HG02571 (cell line): Measurements from ENCODE around the gene FBXO24.

Experiments
- ATAC-seq: cut with Tn5 transposase; IDR thresholded peaks from one replicate; pipeline ENCODE4 v1.9.1; 2021; ENCODE audit warnings: mild to moderate bottlenecking, moderate library complexity; ENCODE audit not compliant: unreplicated experiment

FBXO24 gene

DNA sequence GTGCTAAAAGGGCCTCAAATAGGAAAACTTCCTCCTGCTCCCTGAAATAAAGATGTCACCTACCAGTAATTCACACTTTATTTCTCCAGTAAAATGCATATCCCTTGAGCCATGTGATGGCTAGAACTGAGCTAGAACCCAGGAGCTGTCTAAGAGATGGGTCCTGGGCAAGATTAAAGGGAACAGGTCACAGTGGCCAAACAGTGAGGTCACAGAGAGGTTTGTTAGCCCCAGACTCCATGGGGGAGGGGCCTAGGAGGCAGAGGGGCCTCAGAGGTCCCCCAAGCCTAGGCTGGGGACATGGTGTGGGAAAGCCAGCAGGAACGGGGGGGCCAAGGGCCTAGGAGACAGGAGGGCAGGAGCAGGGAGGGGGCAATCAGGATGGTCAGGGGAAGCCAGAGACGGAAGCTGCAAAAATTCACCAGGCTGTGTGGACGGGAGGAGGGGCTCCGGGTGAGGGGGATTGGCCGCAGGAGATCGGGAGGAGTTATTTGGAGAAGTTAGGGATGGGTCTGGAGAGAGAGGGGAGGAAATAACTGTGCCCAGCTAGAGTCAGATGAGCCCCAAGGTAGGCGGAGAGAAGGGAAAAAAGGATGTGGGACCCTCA lies 3.3 kb downstream of the FBXO24 start:
- no peak for ATAC-seq

DNA sequence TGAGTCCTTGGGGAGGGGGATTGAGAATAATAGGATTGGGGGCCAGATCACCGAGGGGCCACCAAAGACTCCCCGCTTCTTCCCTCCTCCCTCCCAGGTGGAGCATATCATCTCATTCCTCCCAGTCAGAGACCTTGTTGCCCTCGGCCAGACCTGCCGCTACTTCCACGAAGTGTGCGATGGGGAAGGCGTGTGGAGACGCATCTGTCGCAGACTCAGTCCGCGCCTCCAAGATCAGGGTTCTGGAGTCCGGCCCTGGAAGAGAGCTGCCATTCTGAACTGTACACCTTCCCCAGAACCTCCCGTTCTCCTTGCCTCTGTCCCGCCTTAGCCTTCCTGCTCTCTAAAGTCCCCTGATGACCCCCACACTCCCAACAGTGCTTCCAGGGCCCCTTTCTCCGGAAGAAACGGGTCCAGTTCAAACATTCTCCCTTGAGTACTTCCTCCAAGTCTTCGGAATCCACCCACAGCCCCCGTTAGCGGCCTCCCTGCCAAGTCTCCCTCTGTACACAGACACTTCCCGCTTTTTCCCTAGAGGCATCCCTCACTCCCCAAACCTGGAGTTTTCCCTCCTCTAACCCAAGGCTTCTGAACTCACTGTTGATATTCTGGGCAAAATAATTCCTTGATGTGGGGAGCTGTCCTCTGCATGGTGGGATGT lies 4.1 kb downstream of the FBXO24 start:
- no peak for ATAC-seq

DNA sequence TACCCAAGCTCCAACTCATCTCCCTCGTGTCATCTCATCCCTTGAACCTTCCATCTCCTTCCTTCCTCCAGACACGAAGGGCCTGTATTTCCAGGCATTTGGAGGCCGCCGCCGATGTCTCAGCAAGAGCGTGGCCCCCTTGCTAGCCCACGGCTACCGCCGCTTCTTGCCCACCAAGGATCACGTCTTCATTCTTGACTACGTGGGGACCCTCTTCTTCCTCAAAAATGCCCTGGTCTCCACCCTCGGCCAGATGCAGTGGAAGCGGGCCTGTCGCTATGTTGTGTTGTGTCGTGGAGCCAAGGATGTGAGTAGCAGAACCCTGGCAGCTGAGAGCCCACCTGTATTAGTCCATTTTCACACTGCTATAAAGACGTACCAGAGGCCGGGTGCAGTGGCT lies 5.5 kb downstream of the FBXO24 start:
- no peak for ATAC-seq

DNA sequence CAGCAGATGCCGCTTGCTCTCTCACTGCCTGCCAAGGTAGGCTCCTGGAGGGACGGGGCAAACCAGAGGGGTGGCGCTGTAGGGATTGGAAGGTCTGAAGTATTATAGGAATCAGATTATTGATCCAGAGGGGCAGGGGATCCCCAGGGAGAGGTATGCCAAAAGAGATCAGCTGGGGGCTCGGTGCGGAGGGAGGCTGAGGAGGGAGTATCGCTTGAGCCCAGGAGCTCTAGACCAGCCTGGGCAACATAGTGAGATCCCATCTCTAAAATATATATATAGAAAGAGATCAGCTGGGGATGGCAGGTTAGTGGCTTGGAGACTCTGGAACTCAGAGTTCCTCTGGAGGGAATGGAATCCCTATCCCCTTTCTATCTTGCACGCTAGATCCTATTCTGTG lies 9.1 kb downstream of the FBXO24 start:
- ATAC-seq: no peak

DNA sequence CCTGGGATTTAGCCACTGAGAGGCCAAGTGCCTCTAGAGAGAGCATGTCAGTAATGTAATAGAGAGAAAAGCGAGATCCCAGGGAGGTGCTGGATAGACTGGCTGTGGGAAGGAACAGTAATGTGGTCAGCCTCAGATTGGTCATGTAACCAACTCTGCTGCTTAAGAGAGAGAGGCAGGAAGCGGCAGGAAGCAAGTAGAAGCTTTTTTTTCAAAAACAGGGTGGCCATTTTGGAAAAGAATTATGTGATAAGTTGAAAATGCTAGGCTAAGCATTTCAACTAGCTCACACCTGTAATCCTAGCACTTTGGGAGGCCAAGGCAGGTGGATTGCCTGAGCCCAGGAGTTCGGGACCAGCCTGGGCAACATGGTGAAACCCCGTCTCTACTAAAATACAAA lies 12.3 kb downstream of the FBXO24 start:
- ATAC-seq: no peak

DNA sequence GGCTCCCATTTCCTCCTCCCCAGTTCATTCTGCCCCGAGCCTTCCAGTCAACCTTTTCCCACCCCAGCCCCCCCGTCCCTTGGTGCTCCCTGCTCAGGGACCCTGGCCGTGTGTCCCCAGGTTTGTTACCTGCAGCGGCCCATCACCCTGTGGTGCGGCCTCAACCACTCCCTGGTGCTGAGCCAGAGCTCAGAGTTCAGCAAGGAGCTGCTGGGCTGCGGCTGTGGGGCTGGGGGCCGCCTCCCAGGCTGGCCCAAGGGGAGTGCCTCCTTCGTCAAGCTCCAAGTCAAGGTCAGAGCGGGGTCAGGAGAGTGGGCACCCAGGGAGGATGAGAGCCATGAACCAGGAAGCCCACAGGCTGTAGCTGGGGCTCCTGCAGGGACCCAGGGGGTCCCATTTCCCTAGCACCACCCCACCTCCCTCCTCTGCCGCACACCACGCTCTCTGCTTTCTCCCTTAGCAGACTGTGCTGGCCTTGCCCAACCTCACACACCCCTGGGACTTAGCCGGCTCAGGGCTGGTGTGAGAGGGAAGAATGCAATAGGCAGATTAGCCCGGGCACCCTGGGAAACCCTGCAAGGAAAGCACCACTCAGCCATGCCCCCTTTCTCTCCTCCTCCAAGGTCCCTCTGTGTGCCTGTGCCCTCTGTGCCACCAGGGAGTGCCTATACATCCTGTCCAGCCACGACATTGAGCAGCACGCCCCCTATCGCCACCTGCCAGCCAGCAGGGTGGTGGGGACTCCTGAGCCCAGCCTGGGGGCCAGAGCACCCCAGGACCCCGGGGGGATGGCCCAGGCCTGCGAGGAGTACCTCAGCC lies 14.0 kb downstream of the FBXO24 start:
- no peak for ATAC-seq

DNA sequence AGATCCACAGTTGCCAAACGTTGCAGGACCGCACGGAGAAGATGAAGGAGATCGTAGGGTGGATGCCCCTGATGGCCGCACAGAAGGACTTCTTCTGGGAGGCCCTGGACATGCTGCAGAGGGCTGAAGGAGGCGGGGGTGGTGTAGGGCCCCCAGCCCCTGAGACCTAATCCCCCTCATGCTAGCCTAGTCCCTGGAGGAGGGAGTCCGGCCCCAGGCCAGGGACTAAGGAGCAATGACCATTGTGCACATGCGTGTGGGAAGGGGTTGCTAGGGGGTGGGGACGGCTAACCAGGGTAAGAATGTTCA lies 14.6 kb downstream of the FBXO24 start:
- ATAC-seq: no peak

DNA sequence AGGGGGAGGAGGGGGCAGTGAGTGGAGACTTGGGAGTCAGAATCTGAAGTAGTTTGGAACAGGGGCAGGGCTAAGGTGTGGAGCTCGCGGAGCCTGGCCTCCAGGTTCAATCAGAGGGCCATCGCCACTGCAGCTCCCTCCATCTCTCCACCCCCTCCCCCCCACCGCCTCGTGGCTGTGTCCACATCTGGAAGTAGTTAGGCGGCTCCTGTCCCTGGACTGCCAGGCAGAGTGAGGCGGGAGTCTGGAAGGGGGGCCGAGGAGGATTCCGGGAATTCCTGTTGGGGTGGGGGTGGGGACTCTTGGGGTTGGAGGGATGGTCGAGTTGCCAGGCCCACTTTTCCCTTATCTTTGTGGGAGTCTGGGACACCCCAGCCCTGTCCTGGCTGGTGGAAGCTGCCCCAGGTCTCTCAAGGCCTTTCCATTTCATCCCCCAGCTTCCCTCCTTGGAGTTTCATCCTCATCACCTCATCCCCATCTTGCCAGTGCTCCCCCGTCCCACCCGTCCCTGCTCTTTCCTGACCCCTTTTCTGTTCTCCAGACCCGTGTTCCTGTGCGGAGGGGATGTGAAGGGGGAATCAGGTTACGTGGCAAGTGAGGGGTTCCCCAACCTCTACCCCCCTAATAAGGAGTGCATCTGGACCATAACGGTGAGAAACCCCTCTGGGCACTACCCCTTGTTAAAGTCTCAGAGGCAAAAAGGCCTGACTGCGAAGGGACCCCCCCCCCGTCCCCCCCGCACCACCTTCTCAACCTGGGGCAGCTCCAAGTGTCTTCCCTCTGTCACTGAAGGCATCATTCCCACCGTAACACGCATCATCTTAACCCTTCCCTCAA lies 17.0 kb downstream of the FBXO24 start:
- no peak for ATAC-seq

DNA sequence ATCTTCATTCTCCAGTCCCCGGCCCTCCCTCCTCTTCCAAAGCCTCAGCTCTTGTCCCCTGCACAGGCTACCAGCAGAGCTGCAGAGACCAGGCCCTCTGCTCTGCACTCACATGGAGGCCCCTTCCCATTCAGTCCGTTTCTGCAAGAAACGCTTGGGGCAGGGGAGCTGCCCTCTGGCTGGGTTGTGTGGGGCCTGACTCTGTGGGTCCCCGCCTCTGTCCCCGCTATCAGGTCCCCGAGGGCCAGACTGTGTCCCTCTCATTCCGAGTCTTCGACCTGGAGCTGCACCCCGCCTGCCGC lies 17.5 kb downstream of the FBXO24 start:
- no peak for ATAC-seq

DNA sequence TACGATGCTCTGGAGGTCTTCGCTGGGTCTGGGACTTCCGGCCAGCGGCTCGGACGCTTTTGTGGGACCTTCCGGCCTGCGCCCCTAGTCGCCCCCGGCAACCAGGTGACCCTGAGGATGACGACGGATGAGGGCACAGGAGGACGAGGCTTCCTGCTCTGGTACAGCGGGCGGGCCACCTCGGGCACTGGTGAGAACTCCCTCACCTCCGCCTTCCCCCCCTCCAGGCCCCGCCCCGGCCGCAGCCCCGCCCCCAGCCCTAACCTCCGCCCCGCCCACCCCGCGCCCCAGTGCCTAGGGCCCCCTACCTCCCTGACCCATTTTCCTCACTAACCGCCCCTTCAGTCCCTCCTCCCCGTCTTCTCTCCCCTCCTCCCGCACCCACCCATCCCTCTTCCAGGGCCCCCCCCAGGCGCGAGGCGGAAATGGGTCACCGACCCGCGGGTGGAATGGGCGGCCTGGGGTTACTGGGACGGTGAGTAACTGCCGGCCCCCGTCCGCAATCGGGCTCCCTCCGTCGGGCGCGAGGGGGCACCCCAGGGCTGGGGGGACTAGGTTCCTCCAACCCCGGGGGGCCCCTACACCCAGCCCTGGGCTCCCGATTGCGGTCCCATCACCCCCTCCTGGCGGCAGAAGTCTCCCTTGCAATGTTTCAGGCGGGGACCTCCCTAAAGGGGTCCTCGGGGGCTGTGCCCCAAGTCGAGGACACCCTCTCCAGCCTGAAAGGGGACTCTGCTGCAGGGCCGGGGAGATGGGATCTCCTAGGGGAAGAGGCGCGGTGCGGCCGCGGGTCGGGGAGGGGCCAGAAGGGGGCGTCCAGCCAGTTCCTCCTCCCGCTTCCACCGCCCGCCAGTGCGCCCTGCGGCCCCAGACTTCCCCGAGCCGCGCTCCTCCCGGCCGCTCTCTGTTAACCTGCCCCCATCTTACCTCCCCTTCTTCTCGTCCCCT lies 18.2 kb downstream of the FBXO24 start:
- no peak for ATAC-seq

DNA sequence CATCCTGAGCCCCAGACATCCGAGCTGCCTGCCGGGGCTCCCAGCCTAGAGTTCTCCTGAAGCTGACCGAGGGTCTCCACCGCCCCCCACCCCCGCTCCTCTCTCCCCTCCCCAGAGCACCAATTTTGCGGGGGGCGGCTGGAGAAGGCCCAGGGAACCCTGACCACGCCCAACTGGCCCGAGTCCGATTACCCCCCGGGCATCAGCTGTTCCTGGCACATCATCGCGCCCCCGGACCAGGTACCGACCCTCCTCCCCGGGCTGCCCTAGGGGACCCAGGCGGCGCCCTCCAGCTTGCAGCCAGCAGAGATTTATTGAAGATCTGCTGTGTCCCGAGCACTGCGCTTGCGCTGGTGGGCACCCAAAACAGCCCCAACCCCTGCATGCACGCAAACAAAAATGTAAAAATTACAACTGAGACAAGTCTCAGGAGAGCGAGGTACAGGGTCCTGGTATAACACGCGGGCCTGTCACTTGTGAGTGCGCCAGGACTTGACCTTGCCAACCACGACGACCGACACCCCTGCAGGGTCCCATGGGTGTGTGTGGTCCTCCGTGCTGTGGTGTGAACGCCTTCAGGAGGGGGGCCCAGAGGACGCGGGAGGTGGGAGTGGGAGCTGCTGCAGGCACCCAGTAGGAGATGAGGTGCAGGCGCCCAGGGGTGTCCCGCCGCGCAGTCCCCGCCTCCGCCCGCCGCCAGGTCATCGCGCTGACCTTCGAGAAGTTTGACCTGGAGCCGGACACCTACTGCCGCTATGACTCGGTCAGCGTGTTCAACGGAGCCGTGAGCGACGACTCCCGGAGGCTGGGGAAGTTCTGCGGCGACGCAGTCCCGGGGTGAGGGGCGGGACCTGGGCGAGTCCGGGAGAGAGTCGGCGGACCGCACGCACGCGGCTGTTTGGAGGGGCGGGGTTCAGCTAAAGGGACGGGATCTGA lies 19.1 kb downstream of the FBXO24 start:
- ATAC-seq: no peak

DNA sequence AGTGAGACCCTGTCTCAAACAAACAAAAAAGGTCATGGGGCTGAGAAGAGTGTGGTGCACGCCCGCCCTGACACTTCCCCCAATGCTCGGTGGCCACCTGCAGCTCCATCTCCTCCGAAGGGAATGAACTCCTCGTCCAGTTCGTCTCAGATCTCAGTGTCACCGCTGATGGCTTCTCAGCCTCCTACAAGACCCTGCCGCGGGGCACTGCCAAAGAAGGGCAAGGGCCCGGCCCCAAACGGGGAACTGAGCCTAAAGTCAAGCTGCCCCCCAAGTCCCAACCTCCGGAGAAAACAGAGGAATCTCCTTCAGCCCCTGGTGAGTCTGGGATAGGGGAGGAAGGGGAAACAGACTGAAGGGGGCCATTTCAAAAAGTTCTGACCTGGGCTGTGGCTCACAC lies 20.2 kb downstream of the FBXO24 start:
- no peak for ATAC-seq

DNA sequence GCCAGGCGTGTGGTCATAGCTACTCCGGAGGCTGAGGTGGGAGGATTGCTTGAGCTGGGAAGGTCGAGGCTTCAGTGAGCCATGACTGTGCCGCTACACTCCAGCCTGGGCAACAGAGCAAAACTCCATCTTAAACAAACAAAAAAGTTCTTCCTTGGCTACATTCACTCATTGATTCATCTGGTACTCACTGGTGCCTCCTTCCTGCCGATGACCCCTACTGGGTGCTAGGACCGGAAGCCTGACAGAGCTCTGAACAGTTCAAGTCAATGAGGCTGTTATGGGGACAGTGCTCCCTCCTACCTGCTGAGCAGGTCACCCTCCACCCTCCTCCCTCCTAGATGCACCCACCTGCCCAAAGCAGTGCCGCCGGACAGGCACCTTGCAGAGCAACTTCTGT lies 21.0 kb downstream of the FBXO24 start:
- ATAC-seq: no peak

DNA sequence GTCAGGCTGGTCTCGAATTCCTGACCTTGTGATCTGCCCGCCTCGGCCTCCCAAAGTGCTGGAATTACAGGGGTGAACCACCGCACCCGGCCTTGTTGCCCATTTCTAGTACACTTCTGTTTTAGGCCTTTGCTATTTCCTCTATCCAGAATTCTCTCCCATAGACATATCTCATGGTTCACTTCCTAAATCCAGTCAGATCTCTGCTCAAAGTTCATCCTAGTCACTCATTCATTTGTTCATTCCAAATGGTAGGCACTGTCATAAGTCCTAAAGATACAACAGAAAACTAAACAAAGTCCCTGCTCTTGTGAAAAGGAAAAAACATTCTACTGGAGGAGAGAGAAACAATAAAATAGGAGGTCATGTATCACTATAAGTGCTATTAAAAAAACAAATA lies 23.8 kb downstream of the FBXO24 start:
- no peak for ATAC-seq

DNA sequence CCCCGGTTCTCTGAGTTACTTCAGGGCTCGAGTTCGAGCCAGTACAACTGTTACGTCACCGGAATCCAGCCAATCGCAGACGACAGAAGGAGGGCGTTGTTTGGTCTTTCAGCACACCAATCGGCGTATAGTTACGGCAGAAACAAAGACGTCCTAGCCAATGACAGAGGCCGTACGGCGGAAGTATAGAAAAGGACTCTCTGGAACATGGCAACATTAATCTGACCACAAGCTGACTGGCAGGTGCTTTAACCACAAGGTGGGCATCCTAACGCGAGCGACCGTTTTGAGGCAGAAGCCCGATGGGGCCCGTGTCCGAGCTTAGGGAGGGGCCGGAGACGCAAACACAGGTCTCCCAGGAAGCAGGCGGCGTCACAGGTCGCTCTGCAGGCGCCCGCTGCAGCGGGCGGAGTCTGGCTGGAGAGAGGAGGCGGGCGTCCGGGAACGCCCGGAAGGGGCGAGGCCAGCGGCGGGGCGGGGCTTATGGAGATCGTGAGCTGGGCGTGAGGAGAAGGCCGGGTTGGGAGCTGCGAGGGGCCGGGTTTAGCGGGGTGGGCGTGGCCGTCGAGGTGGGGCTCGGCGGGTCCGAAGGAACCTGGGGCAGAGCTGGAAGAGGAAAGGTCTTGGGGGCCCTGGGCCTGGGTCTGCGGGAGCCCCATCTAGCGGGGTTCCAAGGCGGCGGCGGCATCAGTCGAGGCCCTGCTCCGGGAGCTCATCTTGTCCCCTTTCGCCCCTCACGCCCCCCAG lies 26.0 kb downstream of the FBXO24 start, which contains the start of gene MOSPD3:
MOSPD3 (plus strand) TSS at position 558 of the 747 bp plus-strand sequence. CDS start 252 bp downstream, outside the sequence.
- peak; percentile 94 for ATAC-seq

DNA sequence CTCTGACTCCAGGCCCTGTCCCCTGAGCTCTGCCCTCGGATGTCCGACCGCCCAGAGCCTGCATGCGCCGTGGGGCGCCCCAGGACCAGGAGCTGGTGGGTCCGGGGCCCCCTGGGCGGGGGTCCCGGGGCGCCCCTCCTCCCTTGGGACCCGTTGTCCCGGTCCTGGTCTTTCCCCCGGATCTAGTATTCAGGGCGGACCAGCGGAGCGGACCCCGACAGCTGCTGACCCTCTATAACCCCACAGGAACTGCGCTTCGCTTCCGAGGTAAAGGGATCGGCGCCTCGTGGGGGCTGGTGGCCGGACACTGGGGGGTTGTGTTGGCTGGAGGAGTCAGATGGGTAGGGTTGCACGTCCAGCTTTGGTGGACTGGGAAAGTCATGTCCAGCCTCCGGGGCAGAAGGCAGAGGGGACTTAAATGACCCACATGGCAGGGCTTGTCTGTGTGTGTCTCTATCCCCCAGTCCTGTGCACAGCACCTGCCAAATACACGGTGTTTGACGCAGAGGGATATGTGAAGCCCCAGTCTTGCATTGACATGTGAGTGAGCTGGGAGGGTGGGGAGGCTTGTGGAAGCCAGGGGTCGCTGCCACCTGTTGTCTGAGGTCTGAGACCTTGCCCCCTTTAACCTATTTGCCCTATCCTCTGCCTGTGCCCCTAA lies 26.7 kb downstream of the FBXO24 start:
- no peak for ATAC-seq

DNA sequence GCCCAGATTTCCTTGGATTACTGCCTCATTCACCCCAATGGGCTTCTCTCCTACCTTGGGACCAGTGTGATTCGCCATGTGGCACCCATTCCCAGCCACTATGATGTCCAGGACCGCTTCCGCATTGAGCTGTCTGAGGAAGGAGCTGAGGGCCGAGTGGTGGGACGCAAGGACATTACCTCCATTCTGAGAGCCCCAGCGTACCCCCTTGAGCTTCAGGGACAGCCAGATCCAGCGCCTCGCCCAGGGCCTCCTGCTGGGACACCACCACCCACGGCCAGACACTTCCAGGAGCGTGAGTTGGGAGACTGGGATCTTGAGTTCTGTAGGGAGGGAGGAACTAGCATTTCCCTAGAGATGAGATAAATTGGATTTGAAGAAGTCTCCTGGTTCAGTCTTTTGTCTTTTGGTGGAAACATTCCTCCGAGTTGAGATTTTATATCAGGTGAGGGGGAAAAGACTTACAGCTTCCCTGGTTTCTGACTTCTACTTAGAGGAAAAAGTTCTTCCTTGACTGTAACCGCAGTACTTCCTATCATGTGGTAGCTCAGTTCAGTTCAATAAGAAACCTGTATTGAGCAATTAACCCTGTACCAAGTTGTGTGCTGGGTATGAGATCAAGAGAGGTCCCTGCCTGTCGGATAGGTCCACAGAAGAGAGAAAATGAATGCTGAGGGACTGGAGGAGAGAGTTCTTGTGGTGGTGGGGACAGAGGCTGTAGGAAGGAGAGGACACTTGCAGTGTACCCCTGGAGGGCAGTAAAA lies 27.5 kb downstream of the FBXO24 start:
- ATAC-seq: no peak
